GM18526 (cell line): ENCODE results near the gene ZNRD2.

Experiments
- POLR2A ChIP-seq: IDR thresholded peaks from 3 replicates; pipeline ENCODE4 v1.6.1; 2011; ENCODE audit not compliant: insufficient read length; ENCODE audit errors: extremely low read depth

The ZNRD2 gene

GRCh38 chr11:65617136-65617850 is 47.0 kb downstream of the ZNRD2 start:
- TF ChIP-seq POLR2A, result no peak

GRCh38 chr11:65617990-65618751 is 47.9 kb downstream of the ZNRD2 start:
- no peak for TF ChIP-seq POLR2A

GRCh38 chr11:65618763-65619162 is 48.5 kb downstream of the ZNRD2 start:
- no peak for TF ChIP-seq POLR2A

- TF ChIP-seq POLR2A, result no peak
These were observed 49.1 kb downstream of the ZNRD2 start for GRCh38 chr11:65619281-65619928.

- no peak for TF ChIP-seq POLR2A
These were observed 50.4 kb downstream of the ZNRD2 start for GRCh38 chr11:65620666-65621065.

- no peak for TF ChIP-seq POLR2A
These were observed 51.2 kb downstream of the ZNRD2 start for GRCh38 chr11:65621460-65621859.
